PC-9 (cell line): Measurements from ENCODE around the gene KRT80. TPM values are rescaled to one million over a fixed set of nuclear protein-coding genes. Genes with fewer than 3 reads are reported as not detected.

ENCODE experiments used
- BruUV-seq: library from RNA; stranded (reverse); fragments of 400-500 nt; replicated peaks from 2 replicates; lab custom pipeline; 2021; lab: Mats Ljungman, UMichigan
- CTCF ChIA-PET: fragments of 300-600 bp; sonication (Branson Sonifier 250); formaldehyde crosslinking; loops from one replicate; lab custom pipeline; 2022; ENCODE audit warnings: antibody characterized with exemption; lab: Charles Lee
- POLR2A ChIA-PET: fragments of 300-600 bp; sonication (Branson Sonifier 250); formaldehyde crosslinking; loops from one replicate; lab custom pipeline; 2022; ENCODE audit warnings: antibody characterized with exemption; ENCODE audit not compliant: unreplicated experiment; lab: Charles Lee
- DNase-seq, 2 experiments: peaks; one replicate each; pipeline versions ENCODE4 v3.0.0 to v3.0.0-alpha.2; 2015 to 2022; ENCODE audit warnings: mixed read lengths in 1 of 2
- H2AFZ ChIP-seq: fragments of 200-600 bp; sonication (generic); 2 replicates; pipeline ENCODE4 v1.8.1; 2017; ENCODE audit warnings: antibody characterized with exemption
- H3F3A ChIP-seq: fragments of 200-600 bp; sonication (generic); 2 replicates; pipeline ENCODE4 v1.8.1; 2017; ENCODE audit warnings: antibody characterized with exemption, mild to moderate bottlenecking, low read depth; ENCODE audit not compliant: insufficient read depth
- H3K27ac ChIP-seq: fragments of 200-600 bp; sonication (generic); 2 replicates; pipeline ENCODE4 v1.6.1; 2016; ENCODE audit warnings: mixed run types
- H3K27me3 ChIP-seq: fragments of 200-600 bp; sonication (generic); 2 replicates; pipeline ENCODE4 v1.6.1; 2016; ENCODE audit warnings: low read depth, mixed run types; ENCODE audit not compliant: insufficient read depth
- H3K36me3 ChIP-seq: fragments of 200-600 bp; sonication (generic); 2 replicates; pipeline ENCODE4 v1.6.1; 2016; ENCODE audit warnings: low read depth, mixed run types
- H3K4me1 ChIP-seq: fragments of 200-600 bp; sonication (generic); replicated peaks from 2 replicates; pipeline ENCODE4 v1.6.1; 2016; ENCODE audit warnings: mixed run types; ENCODE audit not compliant: insufficient read depth
- H3K4me2 ChIP-seq: fragments of 200-600 bp; sonication (generic); 2 replicates; pipeline ENCODE4 v1.6.1; 2017; ENCODE audit warnings: mixed run types
- H3K4me3 ChIP-seq: fragments of 200-600 bp; sonication (generic); 2 replicates; pipeline ENCODE4 v1.6.1; 2016; ENCODE audit warnings: mixed run types
- H3K79me2 ChIP-seq: fragments of 200-600 bp; sonication (generic); 2 replicates; pipeline ENCODE4 v1.6.1; 2017; ENCODE audit warnings: low read depth, mixed run types
- H3K9me2 ChIP-seq: fragments of 200-600 bp; sonication (generic); 2 replicates; pipeline ENCODE4 v1.8.1; 2017; ENCODE audit warnings: mild to moderate bottlenecking; ENCODE audit not compliant: insufficient read depth
- H3K9me3 ChIP-seq: fragments of 200-600 bp; sonication (generic); 2 replicates; pipeline ENCODE4 v1.8.1; 2016; ENCODE audit warnings: low read depth; ENCODE audit not compliant: insufficient read depth
- H4K20me1 ChIP-seq: fragments of 200-600 bp; sonication (generic); 2 replicates; pipeline ENCODE4 v1.8.1; 2017; ENCODE audit not compliant: insufficient read depth
- EZH2 ChIP-seq: fragments of 200-600 bp; sonication (generic); IDR thresholded peaks from 2 replicates; pipeline ENCODE4 v1.8.0; 2017; ENCODE audit warnings: antibody characterized with exemption, low read depth
- intact Hi-C: fragments of 100-400 bp; cut with micrococcal nuclease; formaldehyde crosslinking; loops from one replicate; pipeline ENCODE4 v1.10.0; 2022; ENCODE audit not compliant: unreplicated experiment
- total RNA-seq: library from RNA; stranded (reverse); gene quantifications from 2 replicates; pipeline ENCODE4 v1.2.3, GENCODE V29; 2021
- TF ChIP-seq, protein P1 (sequence below): fragments of 200-600 bp; sonication (generic); conservative IDR thresholded peaks from 2 replicates; pipeline ENCODE4 v1.6.1; 2017; ENCODE audit warnings: mixed run types, antibody characterized with exemption, mild to moderate bottlenecking, moderate library complexity

The KRT80 gene
- total RNA-seq, 1 experiment from 2014 or later, result 94.9 TPM

DNA sequence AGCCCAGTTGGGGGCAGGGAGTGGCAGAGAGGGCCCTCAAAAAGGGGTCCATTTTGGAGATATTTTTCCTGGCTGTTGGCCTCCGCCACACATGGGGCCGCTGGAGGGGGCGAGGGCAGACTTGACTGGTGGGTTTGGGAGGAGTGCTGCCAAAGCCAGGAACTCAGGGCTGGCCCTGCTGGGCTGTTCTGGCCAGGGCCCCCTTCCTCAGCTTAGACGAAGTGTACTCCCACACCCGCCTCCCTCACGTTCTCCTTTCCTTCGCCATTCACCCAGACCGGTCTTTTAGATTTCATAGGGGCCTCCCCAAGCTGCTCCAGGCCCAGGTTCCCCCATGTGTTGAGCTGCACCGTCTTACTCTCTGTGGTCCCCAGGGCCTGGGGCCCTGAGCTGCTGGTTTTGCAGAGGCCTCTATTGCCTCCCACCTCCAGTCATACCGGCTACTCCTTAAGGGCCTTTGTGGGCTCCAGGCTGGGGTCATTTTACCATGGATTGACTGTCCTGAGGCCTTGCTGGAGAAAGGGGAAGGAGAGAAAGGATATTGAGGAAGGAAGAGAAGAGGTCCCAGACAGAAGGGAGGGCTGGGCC lies 42.5 kb upstream of the KRT80 start:
- H3K4me2 ChIP-seq, result peak overlapping the region; percentile 99
- intact Hi-C loops, result loop anchor here (5.0 kb wide), 2 partner anchors 638 to 713 kb away; partner anchors contain the start of gene KRT18
- no TSS peak for BruUV-seq

DNA sequence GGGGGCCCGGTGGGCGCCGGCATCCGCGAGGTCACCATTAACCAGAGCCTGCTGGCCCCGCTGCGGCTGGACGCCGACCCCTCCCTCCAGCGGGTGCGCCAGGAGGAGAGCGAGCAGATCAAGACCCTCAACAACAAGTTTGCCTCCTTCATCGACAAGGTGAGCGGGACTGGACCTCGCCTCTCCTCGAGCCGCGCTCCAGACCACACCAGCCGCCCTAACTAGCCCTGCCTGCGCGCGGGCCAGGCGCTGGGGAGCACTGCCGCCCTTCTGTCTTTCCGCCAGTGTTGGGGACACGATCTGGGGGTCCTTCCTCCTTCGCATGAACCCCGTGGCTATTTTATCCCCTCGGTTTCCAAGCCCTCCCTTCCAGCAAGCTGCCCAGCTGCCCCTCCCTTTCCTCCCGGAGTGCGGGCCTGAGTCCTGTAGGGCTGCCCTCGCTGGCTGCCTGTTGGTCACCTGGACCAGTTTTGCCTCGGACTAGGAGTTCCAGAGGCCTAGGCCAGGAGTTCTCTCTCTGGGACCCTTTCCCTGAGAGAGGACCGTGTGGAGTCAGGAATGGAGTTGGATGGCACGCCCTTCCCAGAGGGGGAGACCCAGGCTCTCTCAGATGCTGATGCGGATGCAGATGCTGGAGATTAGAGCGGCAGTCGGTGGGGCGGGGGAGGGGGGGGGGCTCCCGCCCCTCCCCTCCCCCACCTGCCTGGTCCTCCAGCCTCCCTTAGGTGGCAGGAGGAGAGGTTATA lies 41.8 kb upstream of the KRT80 start:
- Histone ChIP-seq H3K4me2 (peak overlapping the region; percentile 99), H3K9me2 (no peaks in the 10 kb centered on the region), H3K4me3 (peak overlapping the region; percentile 96), H3K9me3 (no peaks in the 10 kb centered on the region), H2AFZ (no peak overlapping the region), H3K4me1 (peaks cover 68% of the 10 kb centered on the region), H3F3A (peaks cover 83% of the 10 kb centered on the region), H4K20me1 (peaks cover 52% of the 10 kb centered on the region), H3K27me3 (no peaks in the 10 kb centered on the region), H3K79me2 (peaks cover 72% of the 10 kb centered on the region), H3K36me3 (peaks cover 44% of the 10 kb centered on the region), H3K27ac (peak overlapping the region; percentile 97)
- no peak for TF ChIP-seq EZH2
- TF ChIP-seq, protein P1, sequence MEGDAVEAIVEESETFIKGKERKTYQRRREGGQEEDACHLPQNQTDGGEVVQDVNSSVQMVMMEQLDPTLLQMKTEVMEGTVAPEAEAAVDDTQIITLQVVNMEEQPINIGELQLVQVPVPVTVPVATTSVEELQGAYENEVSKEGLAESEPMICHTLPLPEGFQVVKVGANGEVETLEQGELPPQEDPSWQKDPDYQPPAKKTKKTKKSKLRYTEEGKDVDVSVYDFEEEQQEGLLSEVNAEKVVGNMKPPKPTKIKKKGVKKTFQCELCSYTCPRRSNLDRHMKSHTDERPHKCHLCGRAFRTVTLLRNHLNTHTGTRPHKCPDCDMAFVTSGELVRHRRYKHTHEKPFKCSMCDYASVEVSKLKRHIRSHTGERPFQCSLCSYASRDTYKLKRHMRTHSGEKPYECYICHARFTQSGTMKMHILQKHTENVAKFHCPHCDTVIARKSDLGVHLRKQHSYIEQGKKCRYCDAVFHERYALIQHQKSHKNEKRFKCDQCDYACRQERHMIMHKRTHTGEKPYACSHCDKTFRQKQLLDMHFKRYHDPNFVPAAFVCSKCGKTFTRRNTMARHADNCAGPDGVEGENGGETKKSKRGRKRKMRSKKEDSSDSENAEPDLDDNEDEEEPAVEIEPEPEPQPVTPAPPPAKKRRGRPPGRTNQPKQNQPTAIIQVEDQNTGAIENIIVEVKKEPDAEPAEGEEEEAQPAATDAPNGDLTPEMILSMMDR, result no peak
- intact Hi-C loops, result loop anchor here (2.0 to 5.0 kb wide), 3 partner anchors 77 to 714 kb away; partner anchors contain the start of gene KRT18
- CTCF ChIA-PET, result interaction anchor here (0.9 kb wide), 1 partner anchor 78 kb away, joined by 4 read pairs; no protein-coding TSS in a partner anchor
- peak in 1 of 2 experiments; percentile 35 for DNase-seq
- BruUV-seq, result TSS peak; percentile 32
- POLR2A ChIA-PET, result interaction anchor here (0.6 to 3.2 kb wide), 10 partner anchors 8 to 90 kb away, joined by 3 to 34 read pairs (median 4); no protein-coding TSS in a partner anchor

More for the DNA sequence above, 42.5 kb upstream of the KRT80 start:
- peaks cover 68% of the 10 kb centered on the region for H3K4me1 ChIP-seq
- H3F3A ChIP-seq, result peaks cover 84% of the 10 kb centered on the region
- peak overlapping the region; percentile 97 for H3K27ac ChIP-seq
- peak in 1 of 2 experiments; percentile 33 for DNase-seq
- no peaks in the 10 kb centered on the region for H3K27me3 ChIP-seq
- no peaks in the 10 kb centered on the region for H3K9me3 ChIP-seq
- no peak overlapping the region for H2AFZ ChIP-seq
- no peaks in the 10 kb centered on the region for H3K9me2 ChIP-seq
- no peak for TF ChIP-seq EZH2
- TF ChIP-seq, protein P1, result no peak
- POLR2A ChIA-PET, result interaction anchor here (0.6 to 3.2 kb wide), 4 partner anchors 9 to 74 kb away, joined by 3 to 34 read pairs (median 4); no protein-coding TSS in a partner anchor
- peaks cover 59% of the 10 kb centered on the region for H4K20me1 ChIP-seq
- H3K79me2 ChIP-seq, result peaks cover 79% of the 10 kb centered on the region
- peaks cover 51% of the 10 kb centered on the region for H3K36me3 ChIP-seq
- CTCF ChIA-PET, result no interaction called here
- peak overlapping the region; percentile 96 for H3K4me3 ChIP-seq

DNA sequence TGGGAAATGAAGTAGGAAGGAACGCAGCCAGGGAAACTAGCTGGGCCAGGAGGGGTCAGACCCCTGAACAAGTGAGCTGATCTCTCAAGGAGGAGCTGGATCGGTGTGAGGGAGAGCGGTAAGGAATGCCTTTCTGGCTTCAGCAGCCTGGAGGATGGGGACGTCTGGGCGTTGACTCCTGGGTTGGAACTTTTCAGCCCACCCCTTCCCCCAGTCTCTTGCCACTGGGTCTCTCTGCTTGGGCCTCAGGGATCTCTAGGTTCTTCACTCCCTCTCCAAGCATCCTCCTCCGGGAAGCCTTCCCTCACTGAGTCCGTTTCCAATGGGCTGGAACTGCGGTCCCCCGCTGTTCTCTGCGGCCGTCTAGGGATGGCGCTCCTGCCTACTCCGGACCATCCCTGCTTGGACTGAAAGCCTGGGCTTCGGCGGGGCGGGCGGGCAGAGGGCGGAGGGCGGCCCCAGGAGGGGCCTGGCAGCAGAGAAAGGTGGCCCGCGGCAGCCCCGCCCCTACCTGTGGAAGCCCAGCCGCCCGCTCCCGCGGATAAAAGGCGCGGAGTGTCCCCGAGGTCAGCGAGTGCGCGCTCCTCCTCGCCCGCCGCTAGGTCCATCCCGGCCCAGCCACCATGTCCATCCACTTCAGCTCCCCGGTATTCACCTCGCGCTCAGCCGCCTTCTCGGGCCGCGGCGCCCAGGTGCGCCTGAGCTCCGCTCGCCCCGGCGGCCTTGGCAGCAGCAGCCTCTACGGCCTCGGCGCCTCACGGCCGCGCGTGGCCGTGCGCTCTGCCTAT lies 41.1 kb upstream of the KRT80 start, which contains the start of gene KRT7:
KRT7 (plus strand) TSS at position 570 of the 788 bp plus-strand sequence; CDS start at position 624, 54 bp downstream.
- ChIA-PET CTCF (interaction anchor here (0.9 to 1.2 kb wide), 2 partner anchors 46 to 78 kb away, joined by 3 to 4 read pairs; no protein-coding TSS in a partner anchor), POLR2A (interaction anchor here (0.5 to 3.2 kb wide), 16 partner anchors 8 to 815 kb away, joined by 3 to 34 read pairs (median 4); no protein-coding TSS in a partner anchor)
- H3K79me2 ChIP-seq, result peaks cover 65% of the 10 kb centered on the region
- peak within 1 kb of the TSS; percentile 99 for H3K4me2 ChIP-seq
- intact Hi-C loops, result loop anchor here (2.0 to 5.0 kb wide), 3 partner anchors 76 to 714 kb away; partner anchors contain the start of gene KRT18
- peaks cover 81% of the 10 kb centered on the region for H3F3A ChIP-seq
- no peak within 1 kb of the TSS for H2AFZ ChIP-seq
- H4K20me1 ChIP-seq, result peaks cover 44% of the 10 kb centered on the region
- H3K36me3 ChIP-seq, result peaks cover 37% of the 10 kb centered on the region
- peak within 1 kb of the TSS; percentile 97 for H3K27ac ChIP-seq
- peaks cover 67% of the 10 kb centered on the region for H3K4me1 ChIP-seq
- no peaks in the 10 kb centered on the region for H3K9me2 ChIP-seq
- no TSS peak for BruUV-seq
- H3K4me3 ChIP-seq, result peak within 1 kb of the TSS; percentile 96
- H3K9me3 ChIP-seq, result no peaks in the 10 kb centered on the region
- peak; percentile 75 to 95 for DNase-seq
- H3K27me3 ChIP-seq, result no peaks in the 10 kb centered on the region
- TF ChIP-seq, protein P1, result no peak; the same call in 1 of the 2 replicates
- no peak for TF ChIP-seq EZH2
